K562 (cell line): Measurements from ENCODE around the gene FAM83F. TPM values are rescaled to one million over a fixed set of nuclear protein-coding genes. Genes with fewer than 3 reads are reported as not detected.

Source experiments
- ETV1 ChIP-seq: fragments of 450-650 bp; conservative IDR thresholded peaks from 2 replicates; pipeline ENCODE4 v1.6.1; 2016; ENCODE audit warnings: missing genetic modification characterization, control low read depth, low read depth, missing compliant biosample characterization
- FOXP4 ChIP-seq: sonication (generic); formaldehyde crosslinking; IDR thresholded peaks from 2 replicates; pipeline ENCODE4 v1.8.0; 2022; ENCODE audit warnings: mild to moderate bottlenecking, missing genetic modification reagents, borderline replicate concordance
- HES1 ChIP-seq: fragments of 450-650 bp; IDR thresholded peaks from 2 replicates; pipeline ENCODE4 v1.6.1; 2016; ENCODE audit warnings: low read depth, mild to moderate bottlenecking, moderate library complexity
- MCM2 ChIP-seq: fragments of 450-650 bp; IDR thresholded peaks from 2 replicates; pipeline ENCODE4 v1.6.1; 2017; ENCODE audit warnings: low read depth, mild to moderate bottlenecking
- MITF ChIP-seq: IDR thresholded peaks from 2 replicates; pipeline ENCODE4 v1.6.1; 2014; ENCODE audit warnings: antibody characterized with exemption
- MNT ChIP-seq, 2 experiments: fragments of 450-650 bp; conservative IDR thresholded peaks; 2 replicates each; pipeline ENCODE4 v1.6.1; 2017; ENCODE audit warnings: mild to moderate bottlenecking in 2 of 2, moderate library complexity in 2 of 2
- RBFOX2 ChIP-seq: fragments of 200-400 bp; formaldehyde crosslinking; IDR thresholded peaks from 2 replicates; pipeline ENCODE4 v1.6.1; 2017; ENCODE audit warnings: low read depth, mild to moderate bottlenecking, low read length, moderate library complexity
- RBM14 ChIP-seq: fragments of 200-400 bp; formaldehyde crosslinking; IDR thresholded peaks from 2 replicates; pipeline ENCODE4 v1.6.1; 2018; ENCODE audit warnings: low read depth, mild to moderate bottlenecking, low read length, moderate library complexity, borderline replicate concordance; ENCODE audit not compliant: insufficient read depth
- RCOR1 ChIP-seq, 2 experiments: IDR thresholded peaks; 2 replicates each; pipeline ENCODE4 v1.6.1; 2012; ENCODE audit warnings: low read depth in 2 of 2, low read length in 2 of 2, borderline replicate concordance in 1 of 2, improper control_type of control experiment in 1 of 2
- TFAP4 ChIP-seq: sonication (generic); formaldehyde crosslinking; IDR thresholded peaks from 2 replicates; pipeline ENCODE4 v1.8.0; 2022; ENCODE audit warnings: missing genetic modification reagents, mild to moderate bottlenecking, moderate library complexity, borderline replicate concordance
- THRB ChIP-seq: fragments of 450-650 bp; formaldehyde crosslinking; conservative IDR thresholded peaks from 2 replicates; pipeline ENCODE4 v1.4.0; 2022; ENCODE audit warnings: mild to moderate bottlenecking, missing genetic modification characterization
- ZNF197 ChIP-seq: fragments of 200-800 bp; sonication (Bioruptor generic); IDR thresholded peaks from 2 replicates; pipeline ENCODE4 v1.6.1; 2016; ENCODE audit warnings: low read depth, missing genetic modification characterization, missing compliant biosample characterization
- ZNF512 ChIP-seq: IDR thresholded peaks from 2 replicates; pipeline ENCODE4 v1.6.1; 2016; ENCODE audit warnings: missing genetic modification characterization, missing compliant biosample characterization
- polyA plus RNA-seq, 8 experiments: library from polyadenylated mRNA; depleted of rRNA in 4 of 8; stranded (reverse) in 5 of 8; unstranded in 3 of 8; fragments of >200 nt; fragmentation: Nextera tagmentation in 2 of 8; fragmentation: Illumina TruSeq in 1 of 8; extraction: Ambion mirVana in 2 of 8; extraction: Trizol in 1 of 8; gene quantifications; 2 replicates each; pipeline versions ENCODE4 v1.2.1 to v1.2.3, GENCODE V29; 2011 to 2014; ENCODE audit warnings: inconsistent platforms in 1 of 8, missing spikeins in 1 of 8
- total RNA-seq, 7 experiments: library from RNA; depleted of rRNA in 6 of 7; stranded (reverse); fragments of >200 nt in 6 of 7; fragmentation: Illumina TruSeq in 2 of 7; extraction: Trizol in 2 of 7; gene quantifications; 2 replicates each; pipeline versions ENCODE4 v1.2.1 to v1.2.3, GENCODE V29; 2011 to 2021; ENCODE audit warnings: low replicate concordance in 1 of 7

Gene FAM83F
- total and polyA plus RNA-seq, 9 of the 15 experiments (the other 6 are each of a cell fraction or from before 2014, with no cell fraction given), result under 0.01 to 0.13 (median 0.04) TPM; not detected in 1

- TF ChIP-seq ZNF512 (no peak), ETV1 (tag) (0 out of 2 replicates have a peak, but pooled peaks have one; percentile 36), MCM2 (no peak), HES1 (no peak), ZNF197 (CRISPR knock-in tag) (no peak), MNT (conservative IDR thresholded peaks at IDR 0.05) (0 out of 4 replicates have a peak, but pooled peaks of 1 of the 2 experiments have one; percentile 8), TFAP4 (CRISPR knock-in tag) (0 out of 2 replicates have a peak, but pooled peaks have one; percentile 11), MITF (no peak), RBFOX2 (peak; percentile 72), RBM14 (no peak), RCOR1 (IDR thresholded peaks at IDR 0.05; ENCODE audit: borderline replicate concordance in 1 of 2, low read depth in 2 of 2, low read length in 2 of 2) (no peak), FOXP4 (CRISPR knock-in tag) (no peak), THRB (CRISPR knock-in tag) (no peak)
Measured at GRCh38 chr22:40044870-40045834, 50.4 kb downstream of the FAM83F start (continued).
